Progenitor cell of endocrine pancreas (in vitro differentiated cells): ENCODE data around the gene ADAMTSL3. TPM values are rescaled to one million over a fixed set of nuclear protein-coding genes. Genes with fewer than 3 reads are reported as not detected.

ENCODE experiments used
- DNase-seq: peaks from one replicate; pipeline ENCODE4 v3.0.0; 2021; ENCODE audit warnings: low spot score; ENCODE audit not compliant: unreplicated experiment
- H3K27ac Mint-ChIP-seq: 2 replicates; pipeline ENCODE4 v1.8.0; 2021; ENCODE audit warnings: mild to moderate bottlenecking, moderate library complexity, mixed read lengths
- H3K27me3 Mint-ChIP-seq: 2 replicates; pipeline ENCODE4 v1.8.0; 2021; ENCODE audit warnings: mixed read lengths
- H3K36me3 Mint-ChIP-seq: 2 replicates; pipeline ENCODE4 v1.8.0; 2022; ENCODE audit warnings: mixed read lengths; ENCODE audit not compliant: insufficient read depth
- H3K4me1 Mint-ChIP-seq: 2 replicates; pipeline ENCODE4 v1.8.0; 2021; ENCODE audit warnings: low read depth, mixed read lengths
- H3K4me3 Mint-ChIP-seq: 2 replicates; pipeline ENCODE4 v1.8.0; 2021; ENCODE audit warnings: low read depth, mild to moderate bottlenecking, moderate library complexity, mixed read lengths
- H3K9me3 Mint-ChIP-seq: 2 replicates; pipeline ENCODE4 v1.8.0; 2021; ENCODE audit warnings: low read depth, mixed read lengths
- total RNA-seq: library from RNA; stranded (reverse); gene quantifications from 2 replicates; pipeline ENCODE4 v1.2.1, GENCODE V29; 2021
- TF ChIP-seq, protein P1 (sequence below): fragments of 200-600 bp; sonication (generic); IDR thresholded peaks from one replicate; pipeline ENCODE4 v1.5.0; 2021; ENCODE audit warnings: antibody characterized with exemption, mild to moderate bottlenecking; ENCODE audit not compliant: unreplicated experiment

ADAMTSL3 gene
- total RNA-seq, 1 donor from 2014 or later, result 0.24 TPM

DNA sequence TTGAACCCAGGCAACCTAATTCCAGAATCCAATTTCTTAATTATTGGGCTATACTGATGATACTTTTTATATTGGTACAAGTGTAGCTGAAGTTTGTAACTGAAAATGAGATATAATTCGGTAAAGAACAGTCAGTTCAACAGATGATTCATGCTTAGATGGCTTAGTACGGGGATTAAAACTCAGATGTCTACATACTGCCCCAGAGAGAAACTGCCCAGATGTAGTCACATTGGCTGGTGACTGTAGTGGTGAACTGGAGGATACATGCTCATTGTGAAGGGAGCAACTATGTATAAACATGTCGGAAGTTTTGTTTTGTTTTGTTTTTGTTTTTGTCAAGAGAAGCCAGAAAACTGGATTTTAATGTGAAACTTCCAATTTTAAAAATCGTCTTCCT is 179.6 kb downstream of the ADAMTSL3 start:
- H3K27ac Mint-ChIP-seq, result no peak overlapping the region
- H3K36me3 Mint-ChIP-seq, result no peaks in the 10 kb centered on the region
- DNase-seq, result no peak
- H3K27me3 Mint-ChIP-seq, result peaks cover 11% of the 10 kb centered on the region
- no peaks in the 10 kb centered on the region for H3K9me3 Mint-ChIP-seq
- H3K4me1 Mint-ChIP-seq, result peaks cover 8% of the 10 kb centered on the region
- TF ChIP-seq, protein P1, sequence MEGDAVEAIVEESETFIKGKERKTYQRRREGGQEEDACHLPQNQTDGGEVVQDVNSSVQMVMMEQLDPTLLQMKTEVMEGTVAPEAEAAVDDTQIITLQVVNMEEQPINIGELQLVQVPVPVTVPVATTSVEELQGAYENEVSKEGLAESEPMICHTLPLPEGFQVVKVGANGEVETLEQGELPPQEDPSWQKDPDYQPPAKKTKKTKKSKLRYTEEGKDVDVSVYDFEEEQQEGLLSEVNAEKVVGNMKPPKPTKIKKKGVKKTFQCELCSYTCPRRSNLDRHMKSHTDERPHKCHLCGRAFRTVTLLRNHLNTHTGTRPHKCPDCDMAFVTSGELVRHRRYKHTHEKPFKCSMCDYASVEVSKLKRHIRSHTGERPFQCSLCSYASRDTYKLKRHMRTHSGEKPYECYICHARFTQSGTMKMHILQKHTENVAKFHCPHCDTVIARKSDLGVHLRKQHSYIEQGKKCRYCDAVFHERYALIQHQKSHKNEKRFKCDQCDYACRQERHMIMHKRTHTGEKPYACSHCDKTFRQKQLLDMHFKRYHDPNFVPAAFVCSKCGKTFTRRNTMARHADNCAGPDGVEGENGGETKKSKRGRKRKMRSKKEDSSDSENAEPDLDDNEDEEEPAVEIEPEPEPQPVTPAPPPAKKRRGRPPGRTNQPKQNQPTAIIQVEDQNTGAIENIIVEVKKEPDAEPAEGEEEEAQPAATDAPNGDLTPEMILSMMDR, result no peak
- H3K4me3 Mint-ChIP-seq, result no peak overlapping the region

DNA sequence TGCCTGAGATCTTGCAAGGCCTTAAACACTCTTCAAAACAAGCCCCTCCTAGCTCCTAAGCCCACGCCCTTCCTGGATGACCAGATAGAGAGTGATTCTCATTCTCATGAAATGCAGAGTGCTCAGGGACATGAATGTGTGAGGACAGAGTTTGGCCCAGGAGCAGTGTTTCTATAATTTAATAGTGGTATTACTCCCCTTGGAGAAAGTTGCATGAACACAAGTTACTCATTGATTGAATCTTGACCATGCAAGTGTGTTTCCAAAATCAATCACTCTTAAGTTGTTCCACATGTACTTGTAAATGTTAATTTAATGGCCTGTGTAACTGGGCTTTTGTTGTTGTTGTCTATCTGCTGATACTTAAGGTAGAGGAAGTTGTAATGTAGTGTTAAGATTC is 181.6 kb downstream of the ADAMTSL3 start:
- TF ChIP-seq, protein P1, result no peak
- Mint-ChIP-seq H3K36me3 (no peaks in the 10 kb centered on the region), H3K4me1 (peaks cover 8% of the 10 kb centered on the region), H3K27ac (no peak overlapping the region), H3K9me3 (no peaks in the 10 kb centered on the region), H3K4me3 (no peak overlapping the region), H3K27me3 (peaks cover 12% of the 10 kb centered on the region)
- DNase-seq, result no peak

DNA sequence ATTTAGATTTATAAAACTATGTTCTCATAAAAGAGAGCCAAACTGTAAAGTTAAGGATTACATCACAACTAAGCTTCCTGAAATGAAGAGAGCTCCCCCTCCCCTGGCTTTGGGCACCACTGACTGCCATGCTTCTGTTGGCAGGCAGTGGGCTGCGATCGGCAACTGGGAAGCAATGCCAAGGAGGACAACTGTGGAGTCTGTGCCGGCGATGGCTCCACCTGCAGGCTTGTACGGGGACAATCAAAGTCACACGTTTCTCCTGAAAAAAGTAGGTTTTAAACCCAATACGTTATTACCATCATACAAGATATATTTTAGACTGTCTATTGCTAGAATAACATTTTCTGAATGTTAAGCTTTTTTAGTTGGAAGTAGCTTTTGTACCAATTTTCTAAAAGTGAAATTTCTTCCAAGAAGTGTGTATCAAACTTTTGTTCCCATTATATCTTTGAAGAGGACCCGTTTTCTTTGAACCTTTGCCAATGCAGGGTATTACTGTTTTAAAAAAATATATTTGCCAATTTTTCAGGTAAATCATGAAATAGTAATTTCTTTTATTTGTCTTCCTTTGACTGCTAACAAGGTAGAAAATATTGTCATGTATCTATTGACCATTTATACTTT is 184.1 kb downstream of the ADAMTSL3 start:
- Mint-ChIP-seq H3K27me3 (peaks cover 8% of the 10 kb centered on the region), H3K27ac (no peak overlapping the region), H3K4me1 (peaks cover 4% of the 10 kb centered on the region), H3K4me3 (no peak overlapping the region), H3K36me3 (no peaks in the 10 kb centered on the region), H3K9me3 (no peaks in the 10 kb centered on the region)
- TF ChIP-seq, protein P1, result peak; percentile 68
- DNase-seq, result peak; percentile 12

DNA sequence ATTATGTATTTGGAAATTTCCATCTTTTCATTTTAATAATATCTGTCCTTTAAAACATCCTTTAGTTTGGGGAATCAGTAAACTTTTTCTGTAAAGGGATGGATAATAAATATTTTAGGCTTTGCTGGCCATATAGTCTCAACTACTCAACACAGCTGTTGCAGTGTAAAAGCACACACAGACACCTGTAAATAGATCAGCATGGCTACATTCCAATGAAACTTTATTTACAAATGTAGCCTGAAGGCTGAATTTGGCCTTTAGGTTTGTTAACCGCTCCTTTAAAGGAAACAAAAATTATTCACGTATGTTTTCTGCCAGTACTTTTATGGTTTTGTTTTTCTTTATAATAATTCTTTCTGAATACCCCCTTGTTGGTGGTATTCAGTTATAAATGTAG is 184.8 kb downstream of the ADAMTSL3 start:
- peaks cover 8% of the 10 kb centered on the region for H3K27me3 Mint-ChIP-seq
- TF ChIP-seq, protein P1, result no peak
- H3K4me3 Mint-ChIP-seq, result no peak overlapping the region
- no peaks in the 10 kb centered on the region for H3K9me3 Mint-ChIP-seq
- H3K27ac Mint-ChIP-seq, result no peak overlapping the region
- peaks cover 4% of the 10 kb centered on the region for H3K4me1 Mint-ChIP-seq
- no peak for DNase-seq
- no peaks in the 10 kb centered on the region for H3K36me3 Mint-ChIP-seq

DNA sequence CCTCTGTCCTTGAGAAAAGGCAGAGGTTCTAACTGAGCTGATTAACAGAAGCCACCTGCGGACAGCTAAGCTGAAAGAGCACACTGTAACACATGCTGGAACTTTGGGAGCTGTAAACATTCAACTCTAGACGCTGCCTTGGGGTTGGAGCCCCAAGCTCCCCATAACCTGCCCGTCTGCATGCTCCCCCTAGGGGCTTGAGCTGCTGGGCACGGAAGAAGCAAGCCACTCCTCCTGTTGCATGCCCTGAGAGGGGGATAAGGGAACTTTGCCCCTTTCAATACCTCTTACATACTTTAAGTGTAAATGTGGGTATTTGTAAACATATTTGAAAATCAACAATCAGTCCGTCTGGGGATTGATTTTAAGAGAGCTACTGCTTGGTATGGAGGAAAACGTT is 188.4 kb downstream of the ADAMTSL3 start:
- Mint-ChIP-seq H3K9me3 (no peaks in the 10 kb centered on the region), H3K4me3 (no peak overlapping the region), H3K27me3 (peaks cover 8% of the 10 kb centered on the region), H3K27ac (no peak overlapping the region), H3K36me3 (no peaks in the 10 kb centered on the region), H3K4me1 (no peaks in the 10 kb centered on the region)
- TF ChIP-seq, protein P1, result no peak
- DNase-seq, result no peak
